ENCODE measurements around the gene ARHGAP4. TPM values are rescaled to one million over a fixed set of nuclear protein-coding genes. Genes with fewer than 3 reads are reported as not detected.

Gene ARHGAP4
- total and polyA plus RNA-seq, 2 donors = 11.6 to 28.4 TPM

GRCh38 chrX:153931748-153932147, 5.7 kb upstream of the ARHGAP4 start:
- no peaks in the 10 kb centered on the region for H3K4me1 ChIP-seq (ENCODE audit: insufficient read depth)
- WGBS = 95% methylated on average over 13 of the region's 13 CpGs
- H3K36me3 ChIP-seq (ENCODE audit: insufficient read depth) = no peaks in the 10 kb centered on the region
- H3K27ac ChIP-seq (ENCODE audit: low read depth) = no peak overlapping the region
- DNase-seq (ENCODE audit: extremely low spot score) = no peak
- no peak overlapping the region for H3K4me3 ChIP-seq (ENCODE audit: low read depth, low read length)

GRCh38 chrX:153931151-153931550, 5.1 kb upstream of the ARHGAP4 start:
- 95% methylated on average over 8 of the region's 8 CpGs for WGBS
- no peaks in the 10 kb centered on the region for H3K4me1 ChIP-seq (ENCODE audit: insufficient read depth)
- H3K4me3 ChIP-seq (ENCODE audit: low read depth, low read length) = no peak overlapping the region
- no peak for DNase-seq (ENCODE audit: extremely low spot score)
- H3K27ac ChIP-seq (ENCODE audit: low read depth) = no peak overlapping the region
- no peaks in the 10 kb centered on the region for H3K36me3 ChIP-seq (ENCODE audit: insufficient read depth)

- no peak for DNase-seq (ENCODE audit: extremely low spot score)
- Histone ChIP-seq H3K4me1 (ENCODE audit: insufficient read depth) (no peaks in the 10 kb centered on the region), H3K27ac (ENCODE audit: low read depth) (no peak overlapping the region), H3K36me3 (ENCODE audit: insufficient read depth) (no peaks in the 10 kb centered on the region), H3K4me3 (ENCODE audit: low read depth, low read length) (no peak overlapping the region)
- WGBS = 91% methylated on average over 31 of the region's 31 CpGs
Observed at GRCh38 chrX:153930011-153930910, 4.2 kb upstream of the ARHGAP4 start.

- Histone ChIP-seq H3K4me3 (ENCODE audit: low read depth, low read length) (no peak overlapping the region), H3K27ac (ENCODE audit: low read depth) (no peak overlapping the region), H3K36me3 (ENCODE audit: insufficient read depth) (no peaks in the 10 kb centered on the region), H3K4me1 (ENCODE audit: insufficient read depth) (no peaks in the 10 kb centered on the region)
- no peak for DNase-seq (ENCODE audit: extremely low spot score)
- WGBS = 83% methylated on average over 10 of the region's 10 CpGs
Observed at GRCh38 chrX:153929576-153929975, 3.5 kb upstream of the ARHGAP4 start.

- no peak overlapping the region for H3K27ac ChIP-seq (ENCODE audit: low read depth)
- DNase-seq (ENCODE audit: extremely low spot score) = no peak
- no peaks in the 10 kb centered on the region for H3K36me3 ChIP-seq (ENCODE audit: insufficient read depth)
- H3K4me1 ChIP-seq (ENCODE audit: insufficient read depth) = no peaks in the 10 kb centered on the region
- no peak overlapping the region for H3K4me3 ChIP-seq (ENCODE audit: low read depth, low read length)
- 42% methylated on average over 9 of the region's 9 CpGs for WGBS
Observed at GRCh38 chrX:153928846-153929245, 2.8 kb upstream of the ARHGAP4 start.

- WGBS = under 1% methylated on average over 75 of the region's 76 CpGs
- Histone ChIP-seq H3K27ac (ENCODE audit: low read depth) (peak overlapping the region; percentile 92), H3K36me3 (ENCODE audit: insufficient read depth) (no peaks in the 10 kb centered on the region), H3K4me1 (ENCODE audit: insufficient read depth) (no peaks in the 10 kb centered on the region), H3K4me3 (ENCODE audit: low read depth, low read length) (peak overlapping the region; percentile 53)
- DNase-seq (ENCODE audit: extremely low spot score) = peak; percentile 84
Observed at GRCh38 chrX:153927922-153928760, 2.1 kb upstream of the ARHGAP4 start.

GRCh38 chrX:153927672-153927921, 1.5 kb upstream of the ARHGAP4 start:
- DNase-seq (ENCODE audit: extremely low spot score) = no peak
- 0% methylated on average over 8 of the region's 8 CpGs for WGBS
- Histone ChIP-seq H3K4me3 (ENCODE audit: low read depth, low read length) (peak overlapping the region; percentile 53), H3K4me1 (ENCODE audit: insufficient read depth) (no peaks in the 10 kb centered on the region), H3K27ac (ENCODE audit: low read depth) (peak overlapping the region; percentile 92), H3K36me3 (ENCODE audit: insufficient read depth) (no peaks in the 10 kb centered on the region)

GRCh38 chrX:153926858-153927671, 1.0 kb upstream of the ARHGAP4 start:
- H3K4me3 ChIP-seq (ENCODE audit: low read depth, low read length) = peak overlapping the region; percentile 53
- WGBS = 12% methylated on average over 31 of the region's 31 CpGs
- H3K36me3 ChIP-seq (ENCODE audit: insufficient read depth) = no peaks in the 10 kb centered on the region
- DNase-seq (ENCODE audit: extremely low spot score) = no peak
- no peaks in the 10 kb centered on the region for H3K4me1 ChIP-seq (ENCODE audit: insufficient read depth)
- peak overlapping the region; percentile 92 for H3K27ac ChIP-seq (ENCODE audit: low read depth)

- 24% methylated on average over 4 of the region's 4 CpGs for WGBS
- H3K4me1 ChIP-seq (ENCODE audit: insufficient read depth) = no peaks in the 10 kb centered on the region
- no peak for DNase-seq (ENCODE audit: extremely low spot score)
- H3K4me3 ChIP-seq (ENCODE audit: low read depth, low read length) = no peak overlapping the region
- H3K36me3 ChIP-seq (ENCODE audit: insufficient read depth) = no peaks in the 10 kb centered on the region
- H3K27ac ChIP-seq (ENCODE audit: low read depth) = peak overlapping the region; percentile 48
Observed at GRCh38 chrX:153926552-153926857, 441 bp upstream of the ARHGAP4 start.

- Histone ChIP-seq H3K27ac (ENCODE audit: low read depth) (no peak overlapping the region), H3K36me3 (ENCODE audit: insufficient read depth) (no peaks in the 10 kb centered on the region), H3K4me3 (ENCODE audit: low read depth, low read length) (peak overlapping the region; percentile 31), H3K4me1 (ENCODE audit: insufficient read depth) (no peaks in the 10 kb centered on the region)
- 84% methylated on average over 4 of the region's 4 CpGs for WGBS
- DNase-seq (ENCODE audit: extremely low spot score) = no peak
Observed at GRCh38 chrX:153925387-153925738, 701 bp downstream of the ARHGAP4 start.

- Histone ChIP-seq H3K4me1 (ENCODE audit: insufficient read depth) (no peaks in the 10 kb centered on the region), H3K4me3 (ENCODE audit: low read depth, low read length) (no peak overlapping the region), H3K27ac (ENCODE audit: low read depth) (no peak overlapping the region), H3K36me3 (ENCODE audit: insufficient read depth) (no peaks in the 10 kb centered on the region)
- WGBS = 24% methylated on average over 14 of the region's 14 CpGs
- DNase-seq (ENCODE audit: extremely low spot score) = no peak
Observed at GRCh38 chrX:153924149-153924861, 1.8 kb downstream of the ARHGAP4 start.

- no peak for DNase-seq (ENCODE audit: extremely low spot score)
- Histone ChIP-seq H3K27ac (ENCODE audit: low read depth) (no peak overlapping the region), H3K4me1 (ENCODE audit: insufficient read depth) (no peaks in the 10 kb centered on the region), H3K4me3 (ENCODE audit: low read depth, low read length) (no peak overlapping the region), H3K36me3 (ENCODE audit: insufficient read depth) (no peaks in the 10 kb centered on the region)
- 50% methylated on average over 25 of the region's 25 CpGs for WGBS
Observed at GRCh38 chrX:153922932-153923857, 2.9 kb downstream of the ARHGAP4 start.
